HG03439 (cell line): ENCODE measurements around the gene RALB.
A peak's percentile ranks its signal among the peaks of the same experiment; 100 is the strongest.
"Not testable (repeated sequence)": the region's sequence is repeated elsewhere in the genome, so short reads cannot be mapped to it uniquely, and the experiment has no call there.

ENCODE experiments used
- ATAC-seq: cut with Tn5 transposase; IDR thresholded peaks from one replicate; pipeline ENCODE4 v1.9.1; 2021; ENCODE audit warnings: mild to moderate bottlenecking, moderate library complexity; ENCODE audit not compliant: unreplicated experiment

Gene RALB

DNA sequence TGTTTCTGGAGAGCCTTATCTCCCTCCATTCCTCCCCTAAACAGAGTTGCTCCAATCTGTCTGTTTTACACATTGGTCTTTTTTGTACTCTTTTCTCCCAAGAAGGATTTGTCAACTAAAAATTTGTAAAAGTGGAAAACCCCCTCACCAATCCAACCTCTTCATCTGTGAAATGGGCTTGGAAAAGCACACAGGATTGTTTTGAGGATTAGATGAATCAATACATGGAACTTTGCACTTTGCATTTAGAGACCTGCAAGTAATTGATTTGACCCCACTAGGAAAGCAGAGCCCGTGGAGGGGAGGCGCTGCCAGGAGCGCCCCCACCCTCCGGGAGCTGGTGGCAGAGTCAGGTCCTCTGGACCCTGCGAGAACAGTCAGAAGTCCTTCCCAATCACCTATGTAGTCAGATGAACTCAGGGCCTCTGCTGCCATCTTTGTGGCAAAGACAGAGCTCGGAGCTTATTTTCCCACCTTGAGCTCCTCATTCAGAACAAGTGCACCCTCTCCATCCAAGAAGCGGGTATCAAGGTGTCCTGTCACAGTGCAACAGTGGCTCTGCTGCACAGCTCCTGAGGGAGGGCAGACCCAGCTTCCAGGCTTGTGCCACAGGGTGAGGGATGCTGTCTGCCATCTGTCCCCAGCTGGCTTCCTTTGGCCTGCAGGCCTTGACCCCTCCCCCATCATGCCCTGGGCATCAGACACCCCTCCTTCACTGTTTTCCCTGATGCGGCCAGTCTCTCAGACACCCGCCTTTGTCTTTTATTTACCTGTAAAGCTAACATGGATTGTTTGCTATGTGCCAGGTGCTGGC, 27.7 kb upstream of the RALB start:
- ATAC-seq = no peak

- ATAC-seq = no peak
Measured at GRCh38 chr2:120225549-120226065, 27.0 kb upstream of the RALB start.

GRCh38 chr2:120226316-120226715, 26.3 kb upstream of the RALB start:
- ATAC-seq = no peak

DNA sequence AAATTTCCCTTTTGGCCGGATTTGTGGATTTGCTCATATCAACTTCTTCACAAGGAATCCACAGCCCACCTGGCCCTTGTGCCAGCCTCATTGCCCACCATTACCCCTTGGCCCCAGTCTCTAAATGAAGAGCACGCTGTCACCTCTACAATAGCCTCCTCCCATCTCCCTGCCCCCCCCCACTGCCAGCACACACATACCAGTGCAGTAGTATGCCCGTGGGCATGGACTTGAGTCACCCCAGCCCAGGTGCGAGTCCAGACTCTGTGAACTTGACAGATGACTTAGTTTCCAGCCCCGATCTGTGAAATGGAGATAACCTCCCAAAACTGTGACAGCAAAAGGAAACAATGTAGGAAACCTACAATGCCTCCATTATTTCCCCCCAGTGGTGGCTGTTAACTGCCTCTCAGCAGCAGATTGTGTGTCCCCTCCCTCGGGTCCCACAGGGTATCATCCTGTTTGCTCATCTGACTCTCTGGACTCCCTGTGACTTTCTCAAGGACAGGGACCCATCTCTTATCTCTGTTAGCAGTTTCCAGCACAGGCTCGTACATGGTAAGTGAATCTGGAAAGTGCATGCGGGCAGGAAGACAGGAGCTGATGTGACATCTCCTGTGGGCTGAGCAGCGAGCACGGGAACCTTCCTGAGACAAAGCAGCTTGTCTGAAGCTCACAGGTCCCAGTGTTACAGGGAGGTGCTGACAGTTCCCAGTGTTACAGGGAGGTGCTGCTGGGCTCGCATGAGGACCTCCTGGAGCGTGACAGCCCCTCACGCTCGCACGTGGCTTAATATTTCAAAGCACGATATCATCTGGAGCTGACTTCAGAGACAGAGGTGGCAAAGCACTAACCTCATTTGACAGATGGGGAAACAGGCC, 25.3 kb upstream of the RALB start:
- ATAC-seq = no peak

- ATAC-seq = no peak
Measured at GRCh38 chr2:120228503-120228902, 24.1 kb upstream of the RALB start.

DNA sequence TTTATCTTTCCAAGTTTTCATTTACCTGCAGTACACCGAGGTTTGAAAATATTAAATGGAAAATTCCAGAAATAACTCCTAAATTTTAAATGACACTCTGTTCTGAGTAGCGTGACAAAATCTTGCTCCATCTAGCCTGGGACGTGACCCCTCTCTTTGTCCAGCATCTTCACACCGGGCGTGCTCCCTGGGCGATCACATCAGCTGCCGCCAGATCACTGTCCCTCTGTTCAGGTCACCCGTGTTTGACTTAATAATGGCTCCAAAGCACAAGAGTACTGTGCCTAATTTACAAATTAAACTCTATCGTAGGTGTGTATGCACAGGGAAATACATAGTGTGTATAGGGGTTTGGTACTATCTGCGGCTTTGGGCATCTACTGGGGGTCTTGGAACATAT, 23.3 kb upstream of the RALB start:
- ATAC-seq = no peak

- no peak for ATAC-seq
Measured at GRCh38 chr2:120230515-120231471, 21.9 kb upstream of the RALB start.

DNA sequence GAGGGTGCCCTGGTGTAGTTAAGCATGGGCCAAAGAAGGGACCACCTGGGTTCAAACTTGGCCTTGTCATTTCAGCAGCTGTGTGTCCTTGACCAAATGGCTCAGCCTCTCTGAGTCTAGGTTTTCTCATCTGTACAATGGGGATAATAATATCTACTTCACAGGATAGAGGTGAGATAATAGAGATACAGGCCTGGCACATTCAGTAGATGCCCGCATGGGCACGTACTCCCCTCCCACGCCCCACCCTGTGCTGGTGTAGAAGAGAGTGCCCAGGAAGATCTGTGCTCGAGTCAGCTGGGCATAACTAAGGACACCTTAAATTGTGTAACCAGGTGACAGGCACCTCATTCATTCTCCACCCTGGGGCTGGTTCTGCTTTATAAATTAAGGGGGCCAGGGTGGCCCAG, 21.1 kb upstream of the RALB start:
- peak; percentile 24 for ATAC-seq

- ATAC-seq = peak; percentile 84
Measured at GRCh38 chr2:120231974-120232635, 20.5 kb upstream of the RALB start.

DNA sequence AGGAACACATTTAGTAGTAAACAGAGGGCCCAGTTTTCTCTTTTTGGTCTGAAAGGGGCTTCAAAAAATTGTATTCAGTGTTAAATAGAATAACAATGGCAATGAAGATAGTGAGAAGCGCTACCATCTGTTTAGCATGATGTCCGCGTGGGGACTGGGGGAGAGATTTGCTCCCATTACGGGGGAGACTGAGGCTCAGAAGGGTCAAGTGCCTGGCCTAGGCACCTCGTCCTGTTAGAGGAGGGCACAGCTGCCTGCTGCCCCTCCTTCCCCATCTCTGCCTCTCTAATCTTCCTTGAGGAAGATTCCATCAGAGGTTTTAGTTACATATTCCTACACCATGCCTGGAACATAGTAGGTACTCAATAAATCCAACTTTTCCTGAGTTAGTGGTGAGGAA, 19.4 kb upstream of the RALB start:
- ATAC-seq = no peak

GRCh38 chr2:120235158-120235557, 17.5 kb upstream of the RALB start:
- ATAC-seq = not testable (repeated sequence)

GRCh38 chr2:120235681-120236080, 17.0 kb upstream of the RALB start:
- ATAC-seq = no peak

DNA sequence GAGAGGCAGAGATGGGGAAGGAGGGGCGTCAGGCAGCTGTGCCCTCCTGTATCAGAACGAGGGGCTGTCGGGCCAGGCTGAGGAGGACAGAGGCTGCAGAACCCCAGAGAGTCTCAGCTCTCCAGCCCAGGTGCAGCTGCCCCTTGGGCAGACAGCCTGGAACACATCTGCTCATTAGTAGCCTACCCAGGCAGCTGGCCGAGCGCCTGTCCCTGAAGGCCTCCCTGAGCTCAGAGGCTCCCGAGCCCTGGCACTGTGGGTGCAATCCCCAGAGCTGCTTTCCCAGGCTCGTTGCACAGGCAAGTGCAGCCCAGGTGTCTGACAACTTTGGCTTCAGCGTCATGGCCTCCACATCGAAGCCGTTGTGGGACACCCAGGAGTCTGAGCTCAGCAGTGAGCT, 16.3 kb upstream of the RALB start:
- no peak for ATAC-seq

DNA sequence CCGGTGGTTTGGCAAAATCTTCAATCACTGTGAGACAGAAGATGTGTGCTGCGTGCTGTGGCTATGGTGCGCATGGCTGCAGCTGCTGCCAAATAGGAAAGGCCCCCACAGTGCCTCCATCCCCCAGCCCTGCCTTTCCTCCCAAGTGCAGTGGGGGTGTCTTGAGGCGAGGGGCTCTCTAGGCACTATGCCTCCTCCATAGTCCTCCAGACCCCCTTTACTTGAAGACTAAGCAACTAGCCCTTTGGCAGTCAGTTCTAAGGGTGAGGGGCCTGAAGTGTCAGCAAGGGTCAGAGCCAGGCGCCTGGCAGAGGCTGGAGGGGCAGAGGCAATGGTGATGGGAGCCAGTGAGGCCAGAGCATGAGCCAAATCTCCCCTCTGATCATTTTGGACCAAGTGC, 15.9 kb upstream of the RALB start:
- ATAC-seq = no peak

DNA sequence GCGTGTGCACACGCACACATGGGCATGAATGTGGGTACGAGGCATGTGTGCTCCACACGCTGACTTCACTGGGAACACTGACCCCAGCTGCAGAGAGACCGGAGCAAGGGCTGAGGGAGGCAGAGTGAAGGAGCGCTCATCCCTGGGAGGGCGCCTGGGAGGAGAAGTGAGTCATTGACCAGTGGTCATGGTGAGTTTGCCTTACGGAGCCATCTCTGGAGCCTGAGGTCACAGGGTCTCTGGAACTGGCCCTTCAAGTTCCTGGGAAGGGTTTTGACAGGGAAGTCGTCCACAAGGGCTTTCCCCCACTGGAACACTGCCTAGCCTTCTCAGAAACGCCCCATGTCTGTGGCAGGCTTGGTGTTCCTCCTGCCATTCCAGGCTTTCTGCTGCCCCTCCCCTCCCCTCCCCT, 15.2 kb upstream of the RALB start:
- no peak for ATAC-seq

- no peak for ATAC-seq
Measured at GRCh38 chr2:120238728-120239487, 13.7 kb upstream of the RALB start.

DNA sequence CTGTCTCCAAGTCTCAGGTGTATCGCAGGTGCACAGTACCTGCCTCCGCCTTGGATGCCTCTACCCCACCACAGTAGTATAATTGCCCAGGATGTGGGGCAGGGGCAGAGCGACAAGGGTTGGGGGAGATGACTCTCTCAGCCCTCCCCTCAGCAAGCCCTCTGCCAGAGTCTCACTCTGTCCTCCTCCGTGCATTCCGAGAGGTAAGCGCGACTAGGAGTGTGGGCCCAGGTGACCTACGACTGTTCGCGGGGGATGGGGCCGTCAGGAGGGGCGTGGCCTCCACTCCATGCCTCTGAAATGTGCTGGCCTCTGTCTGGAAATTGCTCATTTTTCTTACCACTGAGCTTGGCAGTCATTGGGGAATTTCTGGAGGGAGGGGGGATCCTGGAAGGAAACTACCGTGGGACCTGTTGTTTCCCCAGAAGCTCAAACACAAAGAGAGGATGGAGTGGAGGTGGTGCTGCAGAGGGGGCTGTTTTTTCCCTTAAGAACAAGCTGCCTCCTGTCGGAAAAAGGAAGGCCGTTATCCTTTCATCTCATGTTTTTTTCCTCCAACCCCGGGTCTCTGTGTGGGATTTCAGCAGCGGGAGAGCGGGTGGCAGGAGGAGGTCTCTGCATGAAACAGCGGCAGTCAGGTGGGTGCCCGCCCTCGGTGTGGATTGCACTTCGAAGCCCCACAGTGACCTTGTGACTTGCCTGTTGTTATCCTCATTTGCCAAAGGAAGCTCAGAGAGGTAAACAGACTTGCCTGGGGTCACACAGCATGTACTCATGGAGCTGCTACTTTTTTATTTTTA, 13.0 kb upstream of the RALB start:
- ATAC-seq = no peak

DNA sequence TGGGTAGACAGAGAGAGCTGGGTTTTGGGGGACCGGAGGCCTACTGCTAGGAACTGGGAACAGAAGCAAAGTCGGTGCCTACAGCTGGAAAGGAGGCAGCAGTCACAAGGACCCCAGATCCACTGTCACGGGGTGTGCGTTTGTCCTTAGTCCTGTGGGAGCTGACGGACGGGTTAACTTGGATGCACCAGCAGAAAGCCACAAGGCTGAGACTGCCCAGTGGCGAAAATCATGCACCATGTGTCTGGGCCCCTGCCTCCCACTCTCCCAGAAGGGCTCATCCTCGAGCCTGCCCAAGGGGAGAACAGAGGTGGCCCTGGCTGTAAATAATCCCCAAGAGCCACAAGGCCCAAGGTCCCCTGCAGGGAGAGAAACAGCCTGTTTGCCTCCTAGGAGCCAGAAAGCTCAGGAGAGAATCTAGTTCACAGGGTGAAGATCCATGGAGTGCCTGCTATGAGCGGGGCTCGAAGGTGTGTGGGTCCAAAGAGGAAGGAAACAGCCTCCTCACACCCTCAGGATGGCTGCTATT, 11.7 kb upstream of the RALB start:
- no peak for ATAC-seq
